NCI-H2171 treated with DMSO at 0.1 percent for 48 hours (cell line): ENCODE results near the gene PPP1R14C.
A peak's percentile ranks its signal among the peaks of the same experiment; 100 is the strongest.

Experiments used
- DNase-seq: peaks from one replicate; lab custom pipeline; 2025; lab: John Stamatoyannopoulos, UW

Gene PPP1R14C

DNA sequence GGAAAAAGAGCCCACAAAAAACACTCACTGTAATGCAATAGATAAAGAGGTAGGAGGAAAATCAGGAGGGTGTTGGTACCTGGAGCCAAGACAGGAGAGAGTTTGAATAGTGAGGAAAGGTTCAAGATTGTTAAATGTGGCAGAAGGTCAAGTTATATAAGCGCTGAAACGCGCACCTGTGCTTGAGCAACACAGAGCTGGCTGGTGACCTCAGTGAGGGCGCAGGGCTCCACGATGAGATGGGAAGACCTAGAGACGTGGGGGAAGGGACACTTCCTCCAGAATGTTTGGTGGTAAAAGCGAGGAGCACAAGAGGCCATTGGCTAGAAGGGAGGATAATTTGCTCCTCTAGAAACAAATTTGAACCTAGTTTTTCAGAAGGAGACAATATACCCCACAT is 4.2 kb upstream of the PPP1R14C start:
- no peak for DNase-seq

DNA sequence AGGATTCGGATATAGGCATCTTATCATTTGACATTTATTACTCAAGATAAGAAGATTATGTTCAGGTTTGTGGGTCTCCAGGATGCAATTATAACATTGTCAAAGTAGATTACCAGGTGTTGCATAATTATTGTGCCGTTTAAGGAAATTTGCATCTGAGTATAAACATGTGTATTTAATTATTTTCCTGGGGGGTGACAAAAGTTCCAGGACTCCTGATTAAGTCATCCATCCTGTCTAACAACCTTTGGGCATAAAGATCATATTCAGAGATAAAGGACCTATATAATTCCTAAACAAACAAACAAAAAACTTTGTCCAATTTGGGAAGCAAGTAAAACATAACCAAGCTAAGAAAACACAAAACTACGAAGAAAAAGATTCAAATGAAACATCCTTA is 3.3 kb upstream of the PPP1R14C start:
- no peak for DNase-seq

DNA sequence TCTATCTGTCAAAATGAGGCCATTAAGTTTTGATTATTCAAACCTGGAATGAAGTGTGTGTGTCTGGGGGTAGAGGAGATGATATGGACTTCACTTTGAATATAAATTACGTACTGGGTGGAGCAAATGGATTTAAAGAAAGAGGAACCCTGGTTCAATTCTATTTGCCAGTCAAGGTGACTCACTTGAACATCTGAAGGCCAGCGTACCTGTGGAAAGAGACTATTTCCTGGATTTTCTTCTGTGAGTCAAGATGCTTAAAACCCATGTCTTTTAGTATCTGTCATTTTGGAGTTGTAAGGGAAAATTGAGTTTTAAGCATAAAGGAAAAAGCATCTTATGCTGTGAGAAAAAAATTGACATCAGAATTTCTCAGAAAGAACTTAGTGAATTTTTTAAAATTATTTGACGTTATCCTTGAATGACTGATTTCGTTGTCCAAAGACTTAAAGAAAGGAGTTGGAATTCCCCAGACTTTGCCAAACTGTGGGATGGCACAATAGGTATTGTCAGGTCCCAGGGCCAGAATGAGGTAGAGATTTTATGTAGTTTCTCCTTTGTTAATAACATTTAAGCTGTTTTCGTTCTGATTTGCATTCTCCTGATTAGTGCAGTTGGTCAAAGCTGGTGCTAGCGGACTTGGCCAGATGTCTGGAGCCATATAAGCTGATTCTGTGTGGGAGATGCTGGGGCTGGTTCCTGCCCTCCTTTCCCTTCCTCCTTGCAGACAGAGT is 2.4 kb upstream of the PPP1R14C start:
- DNase-seq = no peak

DNA sequence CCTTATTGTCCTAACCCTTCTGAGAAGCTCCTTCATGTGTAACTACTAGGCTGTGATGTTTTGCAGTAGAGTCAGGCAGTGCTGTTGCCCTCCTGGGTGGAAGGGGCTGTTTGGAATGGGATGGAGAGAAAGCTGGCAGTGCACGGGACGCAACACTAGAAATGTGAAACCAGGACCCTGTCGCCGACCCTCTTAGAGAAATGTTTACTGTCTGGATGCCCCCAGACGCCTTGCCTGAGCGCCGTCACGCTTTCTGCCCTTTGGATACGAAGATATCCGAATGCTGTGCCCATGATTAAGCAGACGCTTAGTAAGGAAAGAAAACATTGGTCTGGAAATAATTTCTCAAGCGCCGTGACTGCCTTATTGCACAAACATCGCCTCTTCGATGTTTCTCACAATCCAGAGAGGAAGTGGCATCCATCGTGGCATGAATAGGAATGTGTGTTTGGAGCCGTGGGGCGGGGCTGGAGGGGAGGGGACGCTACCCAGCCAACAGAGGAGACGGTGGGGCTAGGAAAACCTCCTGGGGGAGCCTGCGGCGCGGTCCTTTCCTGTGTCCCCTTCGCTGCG is 661 bp upstream of the PPP1R14C start:
- DNase-seq = peak; percentile 55

DNA sequence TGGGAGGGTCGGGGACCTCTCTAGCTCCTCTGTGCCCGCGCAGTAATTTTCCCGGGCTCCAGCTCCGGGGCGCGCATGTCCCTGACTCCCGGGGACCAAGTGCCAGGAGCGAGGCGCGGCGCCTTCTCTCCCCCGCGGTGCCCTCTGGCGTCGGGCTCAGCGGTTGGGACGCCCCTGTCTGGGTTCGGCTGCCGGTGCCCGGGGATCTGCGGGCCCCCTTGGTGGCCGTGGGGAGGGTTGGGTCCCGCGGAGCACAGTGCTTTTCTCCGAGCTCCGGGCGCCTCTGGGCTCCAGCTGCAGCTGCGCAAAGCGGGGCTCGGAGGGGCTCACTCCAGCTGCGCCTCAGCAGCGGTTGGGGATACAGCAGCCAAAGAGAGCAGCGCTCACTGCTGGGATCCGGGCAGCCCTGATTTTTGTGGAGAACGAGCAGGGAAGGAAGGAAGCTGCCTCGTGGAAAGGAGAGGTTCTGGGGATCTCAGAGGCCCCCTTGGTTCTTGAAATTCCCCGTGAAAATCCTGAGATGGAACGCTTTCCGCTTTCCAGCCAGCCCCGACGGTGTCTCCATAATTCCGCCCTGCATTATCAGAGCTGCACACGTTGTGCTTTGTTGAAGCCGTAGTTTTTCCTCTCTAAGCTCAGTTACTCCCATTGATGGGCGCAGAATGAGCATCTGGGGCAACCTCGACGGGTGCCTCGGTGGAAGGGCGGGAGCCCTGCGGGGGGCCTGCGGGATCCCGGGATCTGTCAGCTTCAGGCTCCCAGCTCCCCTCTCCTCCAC is 861 bp downstream of the PPP1R14C start:
- DNase-seq = peak; percentile 48

DNA sequence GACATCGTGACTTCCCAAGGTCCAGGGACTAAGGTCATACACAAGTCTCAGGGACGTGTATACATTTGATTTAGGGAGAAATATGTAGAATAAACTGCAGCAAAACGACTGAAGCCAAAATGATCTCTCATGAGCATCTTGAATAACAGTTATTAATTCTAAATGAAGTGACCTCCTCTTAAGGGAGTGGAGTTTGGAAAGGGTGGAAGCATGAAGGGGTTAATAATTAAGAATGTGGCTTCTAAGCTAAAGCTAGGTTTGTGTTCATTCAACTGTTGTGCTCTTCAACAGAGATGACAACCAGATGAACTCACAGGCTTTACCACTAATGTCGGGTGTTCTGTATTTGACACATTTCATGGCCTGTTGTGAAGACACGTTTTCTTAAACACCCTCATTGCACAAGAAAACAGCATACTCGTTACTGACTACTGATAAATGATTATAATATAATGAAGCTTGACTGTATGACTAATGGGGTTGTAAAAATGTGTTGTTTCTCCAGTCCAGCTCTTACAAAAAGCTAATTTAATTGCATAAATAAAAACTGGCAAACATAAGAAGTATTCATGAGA is 1.5 kb downstream of the PPP1R14C start:
- DNase-seq = no peak

DNA sequence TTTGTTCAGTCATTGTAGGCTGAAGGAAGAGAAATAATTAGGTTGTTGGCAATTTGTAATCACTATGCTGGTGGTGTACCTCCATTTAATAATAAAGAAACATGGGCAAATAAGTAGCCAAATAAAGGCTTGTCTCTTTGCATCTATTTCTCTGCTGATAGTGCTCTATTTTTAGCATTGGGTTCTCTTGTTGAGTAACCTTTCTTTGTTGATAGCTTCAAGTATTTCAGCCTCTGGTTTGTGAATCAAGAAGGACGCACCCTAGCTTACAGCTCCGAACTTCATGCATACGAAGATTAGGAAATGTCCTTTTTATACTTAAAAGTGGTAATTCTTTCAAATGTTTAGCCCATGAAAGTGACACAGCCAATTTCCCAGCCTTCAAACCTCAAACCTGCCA is 2.6 kb downstream of the PPP1R14C start:
- DNase-seq = no peak

DNA sequence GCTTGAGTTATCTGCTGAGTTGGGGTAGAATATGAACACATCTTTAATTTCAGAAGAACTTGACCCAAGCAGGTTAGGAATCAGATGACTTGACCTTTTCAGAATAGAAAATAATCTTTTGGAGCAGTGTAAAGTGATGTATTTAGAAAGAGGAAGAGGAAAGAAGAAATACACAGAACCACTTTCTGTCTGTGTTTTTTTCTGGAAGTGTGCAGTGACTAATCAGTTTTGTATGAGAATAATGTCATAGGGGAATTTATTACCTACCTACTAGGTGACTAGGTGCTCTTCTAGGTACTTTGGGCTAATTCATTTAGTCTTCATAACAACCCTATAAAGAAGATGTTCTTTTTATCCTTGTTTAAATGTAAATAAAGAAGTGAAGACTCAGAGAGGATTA is 3.0 kb downstream of the PPP1R14C start:
- no peak for DNase-seq

DNA sequence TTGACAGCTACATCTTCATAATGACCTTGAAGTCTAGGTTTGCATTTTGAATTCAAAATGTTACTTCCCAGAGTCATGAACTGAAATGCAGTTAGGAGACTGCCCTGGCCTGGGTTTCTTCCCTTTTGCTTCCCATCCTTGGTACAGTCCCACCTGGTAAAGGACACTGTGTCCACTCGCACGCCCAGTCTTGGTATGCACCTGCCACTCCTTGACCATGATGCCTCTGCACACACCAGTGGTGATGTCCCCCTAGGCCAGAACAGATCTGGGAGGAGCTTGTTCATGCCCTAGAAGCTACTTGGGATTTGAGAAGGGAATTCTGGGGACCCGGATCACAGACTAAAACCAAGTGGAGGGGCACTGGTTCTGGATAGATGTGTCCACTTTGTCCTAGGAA is 3.6 kb downstream of the PPP1R14C start:
- DNase-seq = no peak

DNA sequence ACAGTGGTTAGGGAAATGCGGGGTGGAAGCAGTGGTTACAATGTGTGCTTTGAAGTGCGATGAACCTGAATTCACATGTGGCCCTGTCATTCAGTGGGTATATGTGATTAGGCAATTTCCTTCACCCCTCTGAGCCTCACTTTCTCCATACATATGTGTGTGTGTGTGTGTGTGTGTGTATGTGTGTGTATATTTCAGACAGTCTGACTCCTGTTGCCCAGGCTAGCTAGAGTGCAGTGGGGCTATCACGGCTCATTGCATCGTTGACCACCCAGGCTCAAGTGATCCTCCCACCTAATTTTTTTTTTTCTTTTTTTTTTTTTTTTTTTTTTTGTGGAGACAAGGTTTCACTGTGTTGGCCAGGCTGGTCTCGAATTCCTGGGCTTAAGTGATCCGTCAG is 6.3 kb downstream of the PPP1R14C start:
- DNase-seq = no peak

DNA sequence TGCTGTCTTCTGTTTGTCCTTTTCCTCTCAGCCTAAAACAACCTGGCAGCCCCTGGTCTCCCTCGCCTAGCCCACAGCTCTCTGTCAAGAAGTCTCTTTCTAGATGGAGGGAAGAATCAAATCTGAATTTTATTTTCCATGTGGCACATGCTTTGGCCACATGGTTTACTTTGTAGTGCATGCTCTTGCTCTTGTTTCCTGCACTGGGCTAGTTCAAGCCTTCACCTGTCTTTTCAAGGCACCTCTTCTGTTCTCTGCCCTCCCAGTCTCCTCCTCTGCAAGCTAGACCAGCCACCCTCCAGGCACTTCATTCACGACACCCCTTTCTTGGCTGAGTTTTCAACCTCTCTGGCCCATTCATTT is 7.6 kb downstream of the PPP1R14C start:
- DNase-seq = no peak

DNA sequence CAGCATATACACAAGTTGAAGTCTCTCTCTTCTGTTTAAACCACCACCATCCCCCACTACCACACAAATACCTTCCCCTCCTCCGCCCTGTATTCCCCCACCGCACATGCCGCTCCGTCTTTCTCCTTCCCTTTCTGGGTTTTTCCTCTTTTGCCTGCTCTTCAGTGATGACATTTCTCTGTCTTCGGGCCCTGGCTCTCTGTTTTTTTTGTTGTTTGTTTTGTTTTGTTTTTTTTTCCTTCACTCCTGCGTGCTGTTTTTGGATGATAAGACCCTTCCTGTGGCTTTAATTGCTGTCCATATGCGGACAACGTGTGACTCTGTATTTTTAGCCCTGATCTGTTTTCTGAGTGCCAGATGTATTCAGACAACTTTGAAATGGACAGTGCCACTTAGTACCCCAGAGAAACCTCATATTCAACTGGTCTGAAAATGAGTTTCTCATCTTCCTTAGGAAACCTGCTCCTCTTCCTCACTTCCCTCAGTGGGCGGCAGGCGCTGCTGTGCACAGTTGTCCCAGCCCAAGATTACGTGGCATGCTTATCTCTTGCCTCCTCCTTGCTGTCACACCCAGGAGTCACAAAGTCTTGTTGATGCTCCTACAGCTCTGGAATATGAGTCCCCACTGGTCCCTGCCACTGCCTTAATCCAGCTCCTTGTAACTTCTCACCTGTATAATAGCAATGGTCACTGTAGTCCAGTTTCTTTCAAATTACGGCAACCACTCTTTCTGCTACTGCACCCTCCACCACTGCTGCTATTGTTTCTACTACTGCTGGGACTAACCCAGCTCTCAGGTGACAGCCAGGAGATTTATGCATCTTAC is 8.2 kb downstream of the PPP1R14C start:
- DNase-seq = no peak

DNA sequence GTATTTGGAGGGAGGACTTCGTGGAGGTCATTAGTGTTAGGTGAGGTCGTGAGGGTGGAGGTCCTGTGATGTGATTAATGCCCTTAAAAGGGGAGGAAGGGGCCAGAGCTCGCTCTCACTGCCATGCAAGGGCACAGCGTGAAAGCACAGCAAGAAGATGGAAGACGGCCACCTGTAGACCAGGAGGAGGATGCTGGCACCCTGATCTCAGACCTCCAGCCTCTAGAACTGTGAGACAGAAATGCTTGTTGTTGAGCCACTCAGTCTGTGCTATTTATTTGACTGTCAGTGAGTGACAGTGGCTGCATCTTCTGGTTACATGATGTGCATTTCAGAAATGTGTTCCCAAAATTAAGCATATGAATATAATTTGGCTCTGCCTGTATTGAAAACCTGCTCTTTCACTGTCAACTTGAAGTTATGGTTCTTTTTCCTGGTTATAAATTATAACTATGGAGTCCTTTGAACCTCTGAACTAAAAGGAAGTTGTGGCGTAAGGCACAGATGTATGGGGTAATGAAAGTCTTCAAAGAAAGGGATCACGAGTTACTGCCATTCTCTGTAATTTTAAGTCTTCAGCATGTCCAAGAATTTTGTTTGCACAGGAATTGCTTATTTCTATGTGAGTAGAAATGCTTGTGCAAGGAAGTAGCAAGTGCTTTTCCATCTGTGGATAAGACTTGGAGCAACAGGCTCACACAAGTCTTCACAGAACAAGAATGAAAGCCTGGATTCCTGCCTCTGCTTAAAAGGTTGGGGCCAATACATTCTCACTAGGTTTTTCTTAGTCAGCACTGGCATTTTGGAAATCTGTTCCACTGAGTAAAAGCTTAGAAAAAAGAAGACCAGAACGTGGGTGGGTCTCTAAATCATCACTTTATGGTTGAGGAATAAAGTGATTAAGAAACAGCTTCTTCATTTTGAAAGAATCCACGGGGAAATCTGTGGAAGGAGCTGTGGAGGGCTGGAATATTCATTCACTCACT is 10.3 kb downstream of the PPP1R14C start:
- no peak for DNase-seq

DNA sequence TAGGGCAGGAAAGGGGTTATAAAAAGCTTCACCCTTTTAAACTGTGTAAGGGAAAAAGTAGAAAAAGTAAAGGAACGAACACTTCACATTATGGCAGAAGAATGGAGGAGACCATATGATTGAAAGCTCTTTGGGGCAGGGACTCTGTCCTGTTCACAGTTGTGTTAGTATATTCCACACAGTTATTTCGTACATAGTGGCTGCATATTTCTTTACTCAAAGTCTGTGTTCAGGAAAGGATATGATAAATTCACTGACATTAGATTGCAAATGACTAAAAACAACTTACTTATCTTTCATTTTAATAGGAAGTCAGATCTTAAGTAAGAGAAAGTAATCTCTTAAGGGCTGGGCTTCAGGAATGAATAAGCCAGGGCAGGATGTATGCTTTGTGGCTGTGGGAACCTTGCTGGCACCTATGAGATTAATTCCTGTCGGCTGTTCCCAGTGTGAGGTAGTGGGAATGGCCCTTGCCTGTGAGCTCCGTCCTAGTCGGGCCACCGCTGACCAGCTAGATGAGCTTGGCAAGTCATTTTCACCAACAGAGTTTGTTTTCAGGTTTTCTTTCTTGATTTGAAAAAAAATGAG is 11.2 kb downstream of the PPP1R14C start:
- DNase-seq = no peak

DNA sequence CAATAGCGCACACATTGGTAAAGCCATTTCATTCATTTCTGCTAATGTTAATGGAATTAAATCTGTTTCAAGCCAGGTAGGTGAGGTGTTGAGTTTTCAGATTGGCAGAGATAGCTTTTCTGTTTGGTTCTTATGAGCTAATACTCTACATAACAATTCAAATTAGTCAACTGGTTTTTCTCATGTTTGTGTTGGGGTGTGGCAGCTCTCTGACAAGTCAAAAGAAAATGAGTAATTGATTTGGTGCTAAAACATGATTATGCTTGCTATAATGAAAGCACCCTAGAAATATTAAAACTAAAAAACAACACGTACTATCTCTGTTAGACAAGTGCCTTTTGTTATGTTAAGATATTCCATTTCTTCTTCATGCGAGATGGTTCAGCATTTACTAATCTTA is 13.6 kb downstream of the PPP1R14C start:
- DNase-seq = no peak

DNA sequence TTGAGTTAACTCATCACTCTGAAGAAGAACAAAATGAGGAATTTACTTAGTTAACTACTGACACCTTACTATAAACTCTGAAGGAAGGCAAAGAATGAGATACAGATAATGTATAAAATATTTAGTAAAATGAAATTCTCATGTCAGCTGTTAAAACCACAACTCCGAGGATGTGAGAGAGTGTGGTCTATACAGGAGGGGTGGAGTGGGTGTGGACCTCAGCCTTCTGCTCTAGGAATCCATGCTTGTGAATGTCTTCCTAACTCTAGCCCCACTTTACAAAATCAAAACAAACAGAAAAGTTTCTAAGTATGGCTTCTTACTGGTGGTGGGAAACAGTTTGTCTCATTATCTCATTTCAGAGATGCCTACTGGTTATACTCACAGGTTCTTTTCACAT is 14.2 kb downstream of the PPP1R14C start:
- no peak for DNase-seq

DNA sequence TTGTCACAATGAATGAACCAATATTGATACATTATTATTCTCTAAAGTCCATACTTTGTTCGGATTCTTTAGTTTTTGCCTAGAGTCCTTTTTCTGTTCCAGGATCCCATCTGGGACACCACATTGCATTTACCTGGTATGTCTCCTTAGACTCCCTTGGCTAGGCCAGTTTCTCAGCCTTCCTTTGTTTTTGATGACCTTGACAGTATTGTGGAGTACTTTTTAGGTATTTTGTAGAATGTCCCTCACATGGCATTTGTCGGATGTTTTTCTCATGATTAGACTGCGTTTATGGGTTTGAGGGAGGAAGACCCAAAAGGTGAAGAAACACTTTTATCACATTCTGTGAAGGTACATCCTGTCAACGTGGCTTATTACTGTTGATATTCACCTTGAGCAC is 16.9 kb downstream of the PPP1R14C start:
- DNase-seq = no peak

DNA sequence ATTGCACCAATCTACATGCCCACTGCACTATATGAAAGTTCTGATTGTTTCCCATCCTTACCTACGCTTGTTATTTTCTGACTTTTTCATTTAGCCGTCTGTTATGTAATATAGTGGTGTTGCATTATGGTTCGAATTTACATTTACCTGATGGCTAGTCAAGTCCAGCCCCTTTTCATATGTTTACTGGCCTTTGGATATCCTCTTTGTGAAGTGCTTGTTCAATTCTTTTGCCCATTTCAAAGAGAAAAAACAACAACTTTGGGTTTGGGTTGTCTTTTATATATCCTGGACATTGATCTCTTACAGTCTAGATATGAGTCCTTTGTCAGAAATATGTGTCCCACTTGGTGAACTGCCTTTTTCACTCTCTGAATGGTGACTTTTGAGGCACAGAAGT is 21.1 kb downstream of the PPP1R14C start:
- DNase-seq = no peak

DNA sequence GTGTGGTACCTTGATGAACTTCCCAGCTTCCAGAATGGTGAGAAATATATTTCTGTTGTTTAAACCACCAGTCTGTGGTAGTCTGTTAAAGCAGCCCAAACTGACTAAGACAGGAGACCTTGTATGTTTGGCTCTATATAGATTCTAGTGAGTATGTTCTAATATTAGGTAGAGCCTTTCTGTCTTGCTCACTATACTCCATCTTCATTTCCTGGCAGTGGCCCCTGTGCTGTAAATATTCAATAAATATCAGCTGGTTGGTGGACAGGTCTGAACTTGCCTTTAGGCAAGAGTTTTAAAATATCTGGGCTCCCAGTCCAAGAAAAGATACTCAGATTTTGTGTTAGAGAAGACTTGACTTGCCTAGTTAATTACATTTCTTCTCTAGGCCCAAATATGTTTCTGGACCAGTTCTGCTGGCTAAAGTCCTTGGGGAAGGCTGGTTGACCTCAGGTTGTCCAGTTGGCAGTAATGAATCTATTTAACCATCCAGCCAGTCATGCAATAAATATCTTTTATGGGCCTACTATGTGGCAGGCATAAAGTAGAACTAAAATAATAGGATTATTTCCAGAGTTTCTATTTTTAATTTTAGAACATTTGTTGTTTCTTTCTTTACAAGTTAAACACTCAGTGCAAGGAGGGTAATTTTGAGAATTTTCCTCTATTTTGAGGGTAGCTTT is 22.3 kb downstream of the PPP1R14C start:
- no peak for DNase-seq

DNA sequence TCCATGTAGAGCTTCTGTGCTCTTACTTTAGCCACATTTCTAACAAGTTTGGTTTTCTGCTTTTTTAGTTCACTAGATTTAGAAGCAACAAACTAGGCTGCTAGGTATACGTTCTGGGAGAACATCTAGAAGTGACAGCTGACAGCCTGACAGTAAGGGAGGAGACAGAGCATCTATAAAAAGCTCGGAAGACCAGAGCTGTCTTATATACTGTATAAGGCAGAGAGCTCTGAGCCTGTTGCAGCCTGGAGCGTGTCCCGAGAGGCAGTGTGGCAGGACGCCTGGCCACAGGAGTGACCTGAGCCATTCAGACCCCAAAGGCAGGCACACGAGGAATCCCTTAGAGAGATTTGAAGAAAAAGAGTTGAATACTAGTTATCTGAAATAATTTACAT is 24.6 kb downstream of the PPP1R14C start:
- DNase-seq = no peak
